Measurements from ENCODE around the gene SGTA. TPM values are rescaled to one million over a fixed set of nuclear protein-coding genes. Genes with fewer than 3 reads are reported as not detected.

SGTA gene
- total and polyA plus RNA-seq, 2 of the 4 experiments (the other 2 are of a cell fraction): 17.4 to 72.9 TPM

DNA sequence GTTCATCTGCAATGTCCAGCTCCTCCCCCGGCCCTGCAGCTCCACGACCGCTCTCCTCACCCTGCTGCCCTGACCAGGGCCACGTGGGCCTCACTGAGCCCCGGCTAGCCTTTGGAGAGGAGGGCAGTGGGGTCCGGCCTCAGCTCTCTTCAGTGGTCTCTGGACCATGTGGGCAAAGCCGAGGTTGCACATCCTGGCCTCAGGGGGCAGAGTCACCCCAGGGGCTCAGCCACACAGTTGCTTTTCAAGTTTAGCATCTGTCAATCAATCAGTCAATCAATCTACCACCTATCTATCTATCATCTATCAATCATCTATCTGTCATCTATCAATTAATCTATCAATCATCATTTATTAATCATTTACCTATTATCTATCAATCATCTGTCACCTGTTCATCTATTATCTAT is 58.9 kb downstream of the SGTA start:
- dilution Hi-C loops (cut with HindIII; ENCODE audit: low sequenced_read_pairs, unreplicated experiment) (no loop called here), intact Hi-C loops (cut with micrococcal nuclease) (no loop called here), in situ Hi-C loops (cut with MboI; ENCODE audit: low sequenced_read_pairs) (no loop called here)
- Histone ChIP-seq H2BK5ac (ENCODE audit: low read depth, low read length, poor library complexity, severe bottlenecking) (no peak overlapping the region), H3K14ac (replicated peaks; ENCODE audit: low read depth, low read length) (no peak overlapping the region), H3K23ac (ENCODE audit: low read depth, low read length) (no peak overlapping the region), H2BK15ac (ENCODE audit: low read depth, low read length) (no peak overlapping the region), H3K36me3 (ENCODE audit: control insufficient read depth, insufficient read depth, low read length) (no peaks in the 10 kb centered on the region), H4K5ac (ENCODE audit: low read depth, low read length) (no peak overlapping the region), H2AK9ac (replicated peaks; ENCODE audit: low read depth, low read length, poor library complexity) (no peak overlapping the region), H3K27me3 (ENCODE audit: control insufficient read depth, insufficient read depth, low read length) (peaks cover 14% of the 10 kb centered on the region), H3K27ac (ENCODE audit: insufficient read depth, low read length) (no peak overlapping the region), H4K20me1 (ENCODE audit: insufficient read depth, low read length) (no peaks in the 10 kb centered on the region; the same call in 1 of the 2 replicates), H2AFZ (replicated peaks; ENCODE audit: low read length, poor library complexity) (peak overlapping the region; percentile 50), H3K9me1 (ENCODE audit: insufficient read depth, low read length) (peaks cover 7% of the 10 kb centered on the region; the same call in 1 of the 2 replicates), H3K9ac (ENCODE audit: low read depth, low read length) (no peak overlapping the region), H4K8ac (ENCODE audit: low read depth in 2 of 2, low read length in 2 of 2) (no peak overlapping the region), H3K79me1 (ENCODE audit: low read depth in 1 of 2, low read length in 2 of 2) (peaks cover 0 to 10% of the 10 kb centered on the region in 2 experiments; a peak in 1 of 4 replicates), H2BK20ac (ENCODE audit: low read depth, low read length) (no peak overlapping the region), H2AK5ac (ENCODE audit: low read depth, low read length) (no peak overlapping the region), H4K91ac (ENCODE audit: insufficient read depth, low read depth, low read length) (no peak overlapping the region), H3K4me3 (ENCODE audit: insufficient read depth, low read depth, low read length) (no peak overlapping the region), H3K9me3 (ENCODE audit: control insufficient read depth, insufficient read depth, low read length) (no peaks in the 10 kb centered on the region), H3K56ac (ENCODE audit: extremely low read depth, insufficient read depth, low read length) (no peak overlapping the region), H2BK120ac (ENCODE audit: low read depth, low read length) (peak overlapping the region; percentile 80; the same call in 1 of the 2 replicates), H3K4me1 (ENCODE audit: control insufficient read depth, insufficient read depth, low read length) (peaks cover 17% of the 10 kb centered on the region), H3K4me2 (ENCODE audit: low read depth, low read length) (no peak overlapping the region), H3K18ac (ENCODE audit: low read depth, low read length) (no peak overlapping the region), H3K4ac (ENCODE audit: low read depth, low read length) (no peak overlapping the region)
- ChIA-PET POLR2A (ENCODE audit: unreplicated experiment) (no interaction called here), CTCF (interaction anchor here (1.0 to 1.4 kb wide), 2 partner anchors 62 to 117 kb away, joined by 3 read pairs; partner anchors contain the start of gene ZNF555)
- no TSS peak for BruUV-seq (replicated peaks)
- DNase-seq (no peak), ATAC-seq (ENCODE audit: low read depth) (no peak)
- WGBS, 2 experiments (ENCODE audit: extremely low coverage in 2 of 2, insufficient read length in 1 of 2): 60% methylated on average over 1 of the region's 7 CpGs; no CpG with 5 or more reads in 1 of the 2 experiments
- TF ChIP-seq SMC3 (IDR thresholded peaks at IDR 0.05; ENCODE audit: low read depth, low read length) (no peak), RCOR1 (IDR thresholded peaks at IDR 0.05; ENCODE audit: insufficient replicate concordance, low read length) (no peak), MAFK (IDR thresholded peaks at IDR 0.05; ENCODE audit: low read depth, low read length) (no peak), MAZ (IDR thresholded peaks at IDR 0.05; ENCODE audit: borderline replicate concordance, low read depth, low read length) (no peak), MXI1 (IDR thresholded peaks at IDR 0.05; ENCODE audit: borderline replicate concordance, low read depth, low read length) (no peak), BHLHE40 (IDR thresholded peaks at IDR 0.05; ENCODE audit: low read depth, low read length) (no peak)

All from IMR-90 (cell line).